ENCODE results near the gene GRIN2A. TPM values are rescaled to one million over a fixed set of nuclear protein-coding genes. Genes with fewer than 3 reads are reported as not detected.

GRIN2A gene
- total and polyA plus RNA-seq, 5 donors: 2.1 to 7.6 (median 4.5) TPM

- intact Hi-C loops (cut with DNase I): no loop called here
- Histone ChIP-seq H3K27me3 (ENCODE audit: control insufficient read depth, insufficient read depth) (no peaks in the 10 kb centered on the region), H3K4me1 (ENCODE audit: control insufficient read depth, insufficient read depth, low read length) (peaks cover 4% of the 10 kb centered on the region), H3K4me3 (ENCODE audit: low read length) (no peak overlapping the region), H3K27ac (ENCODE audit: low read length) (peak overlapping the region; percentile 46), H3K9me3 (ENCODE audit: control insufficient read depth, low read length) (no peaks in the 10 kb centered on the region)
- ATAC-seq (peak; percentile 73 to 77), DNase-seq (peak in 2 of 3 donors; percentile 18 to 40)
- WGBS: 44% methylated on average over 3 of the region's 3 CpGs
Measured at GRCh38 chr16:10086620-10087019, 95.6 kb downstream of the GRIN2A start.

GRCh38 chr16:10085078-10085798, 97.0 kb downstream of the GRIN2A start:
- no peaks in the 10 kb centered on the region for H3K27me3 ChIP-seq (ENCODE audit: control insufficient read depth, insufficient read depth)
- ATAC-seq: no peak
- no peak for DNase-seq
- H3K9me3 ChIP-seq (ENCODE audit: control insufficient read depth, low read length): no peaks in the 10 kb centered on the region
- no peak overlapping the region for H3K4me3 ChIP-seq (ENCODE audit: low read length)
- WGBS: 59% methylated on average over 6 of the region's 6 CpGs
- no peak overlapping the region for H3K27ac ChIP-seq (ENCODE audit: low read length)
- intact Hi-C loops (cut with DNase I): no loop called here
- H3K4me1 ChIP-seq (ENCODE audit: control insufficient read depth, insufficient read depth, low read length): peaks cover 11% of the 10 kb centered on the region

GRCh38 chr16:10083301-10083700, 98.9 kb downstream of the GRIN2A start:
- DNase-seq (no peak), ATAC-seq (no peak)
- Histone ChIP-seq H3K27ac (ENCODE audit: low read length) (no peak overlapping the region), H3K4me3 (ENCODE audit: low read length) (no peak overlapping the region), H3K27me3 (ENCODE audit: control insufficient read depth, insufficient read depth) (no peaks in the 10 kb centered on the region), H3K4me1 (ENCODE audit: control insufficient read depth, insufficient read depth, low read length) (peaks cover 13% of the 10 kb centered on the region), H3K9me3 (ENCODE audit: control insufficient read depth, low read length) (no peaks in the 10 kb centered on the region)
- WGBS: 65% methylated on average over 5 of the region's 5 CpGs
- intact Hi-C loops (cut with DNase I): no loop called here

GRCh38 chr16:10081201-10081940, 100.9 kb downstream of the GRIN2A start:
- Histone ChIP-seq H3K4me1 (ENCODE audit: control insufficient read depth, insufficient read depth, low read length) (peaks cover 10% of the 10 kb centered on the region), H3K27ac (ENCODE audit: low read length) (peak overlapping the region; percentile 39), H3K27me3 (ENCODE audit: control insufficient read depth, insufficient read depth) (no peaks in the 10 kb centered on the region), H3K9me3 (ENCODE audit: control insufficient read depth, low read length) (no peaks in the 10 kb centered on the region), H3K4me3 (ENCODE audit: low read length) (no peak overlapping the region)
- intact Hi-C loops (cut with DNase I): no loop called here
- 86% methylated on average over 1 of the region's 1 CpG for WGBS
- ATAC-seq (no peak), DNase-seq (no peak)

DNA sequence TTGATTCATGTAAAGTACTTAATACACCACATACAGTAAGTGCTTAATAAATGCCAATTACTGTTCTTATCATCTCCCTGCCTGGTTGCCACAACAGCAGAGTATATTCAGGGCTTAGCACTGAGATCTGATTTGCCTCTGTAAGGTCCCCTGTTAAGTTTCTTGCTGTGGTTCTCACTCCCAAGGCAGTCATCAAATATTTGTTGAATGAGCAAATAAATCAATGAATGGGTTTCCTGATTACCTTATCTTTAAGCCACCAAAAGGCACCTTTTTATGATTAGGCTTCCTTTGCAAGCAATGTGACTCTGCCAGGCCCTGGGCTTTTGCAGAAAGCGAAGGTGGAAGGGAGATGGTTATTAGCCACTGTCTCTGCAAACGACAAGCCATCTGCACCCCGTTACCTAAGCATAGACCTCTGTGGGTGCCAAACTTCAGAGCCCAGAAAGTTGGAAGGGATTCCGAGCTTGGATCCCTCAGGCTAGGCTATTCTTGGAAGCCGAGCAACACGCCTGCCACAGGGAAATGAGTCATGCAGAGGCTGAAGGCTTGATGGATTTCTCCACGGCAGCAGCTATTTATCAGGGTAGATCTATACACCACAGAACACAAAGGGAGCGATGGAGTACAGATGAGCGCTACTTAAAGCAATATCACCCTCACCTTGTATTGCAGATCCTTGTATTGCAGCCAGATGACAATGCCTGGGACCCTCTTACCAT, 102.0 kb downstream of the GRIN2A start:
- peak; percentile 86 to 95 for ATAC-seq
- peak overlapping the region; percentile 79 for H3K27ac ChIP-seq (ENCODE audit: low read length)
- DNase-seq: peak; percentile 51 to 76 (median 61)
- no peaks in the 10 kb centered on the region for H3K9me3 ChIP-seq (ENCODE audit: control insufficient read depth, low read length)
- H3K4me1 ChIP-seq (ENCODE audit: control insufficient read depth, insufficient read depth, low read length): peaks cover 10% of the 10 kb centered on the region
- H3K4me3 ChIP-seq (ENCODE audit: low read length): no peak overlapping the region
- H3K27me3 ChIP-seq (ENCODE audit: control insufficient read depth, insufficient read depth): no peaks in the 10 kb centered on the region
- intact Hi-C loops (cut with DNase I): no loop called here
- WGBS: 10% methylated on average over 9 of the region's 9 CpGs

DNA sequence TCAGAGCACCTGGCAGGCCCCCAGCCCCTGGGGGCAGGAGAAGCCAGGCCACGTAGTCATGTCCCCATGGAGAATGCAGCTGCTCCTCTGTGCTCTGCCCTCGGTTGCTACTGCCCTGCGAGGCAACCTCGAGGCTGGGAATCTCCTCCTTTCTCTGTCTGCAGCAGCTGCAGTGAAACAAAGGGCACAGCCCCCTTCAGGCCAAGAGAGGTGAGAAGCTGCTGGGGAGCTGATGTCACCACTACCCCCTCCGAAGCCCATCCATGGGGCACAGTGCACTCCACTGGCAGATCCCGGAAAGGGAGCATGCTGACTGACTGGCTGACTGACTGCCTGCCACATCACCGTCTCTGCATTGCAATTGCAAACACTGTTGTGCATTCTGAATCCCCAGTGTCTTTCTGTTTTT, 103.7 kb downstream of the GRIN2A start:
- WGBS: 46% methylated on average over 7 of the region's 7 CpGs
- H3K27me3 ChIP-seq (ENCODE audit: control insufficient read depth, insufficient read depth): no peaks in the 10 kb centered on the region

DNA sequence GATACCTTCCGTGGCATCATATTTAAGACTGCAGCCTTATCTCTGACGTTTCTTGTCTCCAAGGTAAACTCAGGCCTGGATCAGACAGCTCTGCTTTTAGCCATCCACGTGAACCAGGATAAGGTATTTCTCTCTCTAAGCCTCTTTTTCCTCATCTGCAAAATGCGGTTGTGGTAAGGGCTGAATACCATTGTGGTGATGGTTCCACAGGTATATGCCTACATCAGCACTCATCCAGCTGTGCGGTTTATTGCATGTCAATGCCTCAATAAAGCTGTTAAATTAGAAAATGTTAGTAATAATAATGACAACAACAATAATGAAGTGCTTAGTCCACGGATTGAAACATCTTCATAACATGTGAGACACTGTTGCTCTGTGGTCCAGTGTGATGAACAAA, 104.4 kb downstream of the GRIN2A start:
- no peak overlapping the region for H3K4me3 ChIP-seq (ENCODE audit: low read length)
- no peaks in the 10 kb centered on the region for H3K9me3 ChIP-seq (ENCODE audit: control insufficient read depth, low read length)
- no peaks in the 10 kb centered on the region for H3K27me3 ChIP-seq (ENCODE audit: control insufficient read depth, insufficient read depth)
- intact Hi-C loops (cut with DNase I): no loop called here
- WGBS: 80% methylated on average over 6 of the region's 6 CpGs
- DNase-seq (no peak), ATAC-seq (no peak)
- H3K4me1 ChIP-seq (ENCODE audit: control insufficient read depth, insufficient read depth, low read length): peaks cover 10% of the 10 kb centered on the region
- H3K27ac ChIP-seq (ENCODE audit: low read length): no peak overlapping the region

More for the DNA sequence above, 103.7 kb downstream of the GRIN2A start:
- ATAC-seq: no peak
- Histone ChIP-seq H3K4me1 (ENCODE audit: control insufficient read depth, insufficient read depth, low read length) (peaks cover 10% of the 10 kb centered on the region), H3K27ac (ENCODE audit: low read length) (no peak overlapping the region), H3K9me3 (ENCODE audit: control insufficient read depth, low read length) (no peaks in the 10 kb centered on the region), H3K4me3 (ENCODE audit: low read length) (no peak overlapping the region)
- DNase-seq: peak in 1 of 3 donors; percentile 42
- intact Hi-C loops (cut with DNase I): no loop called here

GRCh38 chr16:10076037-10076436, 106.2 kb downstream of the GRIN2A start:
- no peak for ATAC-seq
- 86% methylated on average over 5 of the region's 5 CpGs for WGBS
- no peaks in the 10 kb centered on the region for H3K9me3 ChIP-seq (ENCODE audit: control insufficient read depth, low read length)
- H3K27ac ChIP-seq (ENCODE audit: low read length): no peak overlapping the region
- H3K4me1 ChIP-seq (ENCODE audit: control insufficient read depth, insufficient read depth, low read length): peaks cover 9% of the 10 kb centered on the region
- H3K4me3 ChIP-seq (ENCODE audit: low read length): no peak overlapping the region
- intact Hi-C loops (cut with DNase I): no loop called here
- no peaks in the 10 kb centered on the region for H3K27me3 ChIP-seq (ENCODE audit: control insufficient read depth, insufficient read depth)
- DNase-seq: no peak

DNA sequence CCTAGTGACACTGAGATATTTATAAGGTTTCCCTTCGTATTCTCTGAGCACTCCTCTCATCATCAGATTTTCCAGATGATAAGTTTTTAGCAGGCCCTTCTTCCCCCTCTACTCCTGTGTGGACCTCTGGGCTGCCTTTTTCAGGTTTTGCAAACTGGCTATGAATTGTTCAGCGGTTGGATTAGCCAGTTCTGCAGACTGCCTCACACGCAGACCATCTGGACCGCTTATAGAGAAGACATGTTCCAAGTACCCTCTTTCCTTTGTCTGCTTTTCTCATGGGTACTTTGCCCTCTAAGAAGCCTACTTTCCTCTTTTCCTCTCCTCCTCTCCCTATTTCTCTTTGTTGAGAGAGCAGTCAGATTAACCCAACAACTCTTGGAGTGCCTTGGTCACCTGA, 111.6 kb downstream of the GRIN2A start:
- 87% methylated on average over 4 of the region's 4 CpGs for WGBS

DNA sequence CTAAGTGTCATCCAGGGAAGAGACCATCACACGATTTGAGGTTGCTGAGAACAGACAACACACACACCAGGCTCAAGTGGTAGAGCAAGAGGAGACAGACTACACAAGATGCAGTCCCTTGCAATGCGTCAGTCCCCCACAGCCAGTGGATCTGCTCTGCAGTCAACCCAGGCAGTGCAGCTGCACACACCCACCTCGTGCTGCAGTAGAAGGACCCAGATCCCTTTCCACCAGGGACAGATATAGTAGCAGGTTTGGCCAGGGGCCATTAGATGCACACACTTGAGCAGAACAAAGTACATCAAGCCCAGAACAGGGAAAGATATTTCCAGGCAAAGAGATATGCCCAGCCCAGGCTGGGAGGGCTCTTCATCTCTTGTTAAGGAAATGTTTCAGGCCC, 112.9 kb downstream of the GRIN2A start:
- H3K4me1 ChIP-seq (ENCODE audit: control insufficient read depth, insufficient read depth, low read length): no peaks in the 10 kb centered on the region
- no peaks in the 10 kb centered on the region for H3K27me3 ChIP-seq (ENCODE audit: control insufficient read depth, insufficient read depth)
- 50% methylated on average over 3 of the region's 3 CpGs for WGBS
- ATAC-seq (peak; percentile 74 to 93), DNase-seq (peak; percentile 19 to 78 (median 62))
- no peak overlapping the region for H3K4me3 ChIP-seq (ENCODE audit: low read length)
- intact Hi-C loops (cut with DNase I): no loop called here
- H3K9me3 ChIP-seq (ENCODE audit: control insufficient read depth, low read length): no peaks in the 10 kb centered on the region
- H3K27ac ChIP-seq (ENCODE audit: low read length): peak overlapping the region; percentile 14

More for the DNA sequence above, 111.6 kb downstream of the GRIN2A start:
- no peak overlapping the region for H3K4me3 ChIP-seq (ENCODE audit: low read length)
- H3K27me3 ChIP-seq (ENCODE audit: control insufficient read depth, insufficient read depth): no peaks in the 10 kb centered on the region
- H3K27ac ChIP-seq (ENCODE audit: low read length): no peak overlapping the region
- no peaks in the 10 kb centered on the region for H3K4me1 ChIP-seq (ENCODE audit: control insufficient read depth, insufficient read depth, low read length)
- H3K9me3 ChIP-seq (ENCODE audit: control insufficient read depth, low read length): no peaks in the 10 kb centered on the region
- ATAC-seq (no peak), DNase-seq (no peak)
- intact Hi-C loops (cut with DNase I): no loop called here

- Histone ChIP-seq H3K27ac (ENCODE audit: low read length) (no peak overlapping the region), H3K9me3 (ENCODE audit: control insufficient read depth, low read length) (no peaks in the 10 kb centered on the region), H3K4me1 (ENCODE audit: control insufficient read depth, insufficient read depth, low read length) (no peaks in the 10 kb centered on the region), H3K27me3 (ENCODE audit: control insufficient read depth, insufficient read depth) (no peaks in the 10 kb centered on the region), H3K4me3 (ENCODE audit: low read length) (no peak overlapping the region)
- ATAC-seq (no peak), DNase-seq (no peak)
- 60% methylated on average over 2 of the region's 2 CpGs for WGBS
- intact Hi-C loops (cut with DNase I): no loop called here
Measured at GRCh38 chr16:10067835-10068234, 114.4 kb downstream of the GRIN2A start.

All from right cardiac atrium (tissue), 5 donors.